GM18951 (cell line): ENCODE measurements around the gene ENO3.

Experiments used
- POLR2A ChIP-seq: IDR thresholded peaks from 4 replicates; pipeline ENCODE4 v1.6.1; 2011; ENCODE audit warnings: mild to moderate bottlenecking; ENCODE audit not compliant: insufficient read length, insufficient read depth; ENCODE audit errors: extremely low read depth
- in situ Hi-C: fragments of 300-500 bp; cut with MboI; formaldehyde crosslinking; loops from one replicate; pipeline ENCODE4 v1.12.0; 2022; ENCODE audit warnings: low sequenced_read_pairs, mixed read lengths, inconsistent platforms; ENCODE audit not compliant: unreplicated experiment

Gene ENO3

DNA sequence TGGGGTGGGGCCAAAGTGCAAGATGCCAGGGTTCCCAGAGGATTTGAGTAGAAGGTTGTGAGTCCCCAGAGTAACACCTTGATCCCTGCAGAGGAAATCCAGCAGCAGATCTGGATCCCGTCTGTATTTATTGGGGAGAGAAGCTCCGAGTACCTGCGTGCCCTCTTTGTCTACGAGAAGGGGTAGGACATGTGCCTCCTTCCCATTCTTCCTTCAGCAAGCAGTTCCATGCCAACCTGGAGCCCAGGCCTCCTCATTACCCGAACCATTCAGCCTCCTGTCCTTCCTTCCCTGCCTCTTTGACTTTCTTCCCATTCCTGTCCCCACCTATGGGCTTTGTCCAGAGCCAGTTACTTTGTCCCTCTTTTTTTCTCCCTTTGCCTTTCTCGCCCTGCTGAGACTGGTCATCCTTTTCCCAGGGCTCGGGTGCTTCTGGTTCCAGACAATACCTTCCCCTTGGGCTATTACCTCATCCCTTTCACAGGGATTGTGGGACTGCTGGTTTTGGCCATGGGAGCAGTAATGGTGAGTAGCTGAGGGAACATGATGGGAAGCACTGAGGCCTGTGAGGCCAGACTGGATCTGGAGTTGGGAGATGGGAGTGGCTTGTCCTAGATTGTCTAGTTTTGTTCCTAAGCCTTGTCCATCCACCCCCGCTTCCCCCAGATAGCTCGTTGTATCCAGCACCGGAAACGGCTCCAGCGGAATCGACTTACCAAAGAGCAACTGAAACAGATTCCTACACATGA, 8.0 kb upstream of the ENO3 start:
- no peak for TF ChIP-seq POLR2A
- in situ Hi-C loops: no loop called here

- in situ Hi-C loops: no loop called here
- peak; percentile 33 for TF ChIP-seq POLR2A
Measured at GRCh38 chr17:4944163-4944553, 6.8 kb upstream of the ENO3 start.

- in situ Hi-C loops: no loop called here
- TF ChIP-seq POLR2A: no peak
Measured at GRCh38 chr17:4944554-4945175, 6.3 kb upstream of the ENO3 start.

DNA sequence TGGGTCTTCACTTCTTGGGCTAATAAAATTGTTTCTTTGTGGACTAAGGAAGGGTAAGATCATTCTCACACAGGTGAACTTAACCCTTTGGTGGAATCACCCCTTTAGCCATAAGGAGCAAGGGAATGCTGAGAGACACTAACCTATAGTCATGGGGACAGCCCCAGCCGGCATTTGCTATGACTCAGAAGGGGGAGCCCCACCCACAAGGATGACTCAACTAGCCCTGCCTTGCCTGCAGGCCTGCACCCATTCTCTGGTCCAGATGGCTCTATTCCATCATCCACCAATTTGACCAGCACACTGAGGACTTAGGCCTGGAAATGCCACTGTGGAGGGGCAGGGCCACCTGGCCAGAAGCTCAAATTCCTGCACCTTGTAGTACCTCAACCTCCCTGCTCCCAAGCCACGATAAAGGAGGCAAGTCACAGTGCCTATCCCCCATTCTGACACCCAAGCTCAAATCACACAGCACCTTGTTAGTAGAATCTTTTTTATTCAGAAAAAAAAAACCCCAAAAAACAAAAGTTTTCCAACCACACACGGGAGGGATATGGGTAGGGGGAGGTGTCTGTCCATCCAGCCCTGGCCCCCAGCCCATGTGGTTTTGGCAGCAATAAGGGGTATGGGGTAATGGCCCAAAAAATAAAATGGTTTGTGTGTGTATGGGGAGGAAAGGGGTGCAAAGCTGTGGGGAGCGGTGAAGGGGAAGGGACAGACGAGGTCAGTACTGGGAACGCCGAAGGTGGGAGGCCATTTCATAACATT, 5.6 kb upstream of the ENO3 start:
- in situ Hi-C loops: no loop called here
- peak; percentile 60 for TF ChIP-seq POLR2A

DNA sequence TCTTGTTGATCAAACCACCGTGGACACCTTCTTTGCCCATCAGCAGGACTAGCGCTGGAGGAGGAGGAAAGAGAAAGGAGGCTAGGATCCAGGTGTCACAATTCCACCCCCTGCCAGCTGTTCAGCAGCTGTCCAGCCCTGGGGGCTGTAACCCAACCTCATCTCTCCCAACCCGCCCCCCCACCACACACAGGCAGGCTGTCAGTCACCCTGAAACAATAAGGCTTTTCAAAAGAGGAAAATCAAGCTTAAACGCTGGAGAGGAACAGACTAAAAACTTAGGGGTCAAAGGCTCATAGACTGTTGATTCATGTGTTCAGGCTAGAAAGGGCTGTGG, 5.0 kb upstream of the ENO3 start:
- in situ Hi-C loops: no loop called here
- TF ChIP-seq POLR2A: no peak

DNA sequence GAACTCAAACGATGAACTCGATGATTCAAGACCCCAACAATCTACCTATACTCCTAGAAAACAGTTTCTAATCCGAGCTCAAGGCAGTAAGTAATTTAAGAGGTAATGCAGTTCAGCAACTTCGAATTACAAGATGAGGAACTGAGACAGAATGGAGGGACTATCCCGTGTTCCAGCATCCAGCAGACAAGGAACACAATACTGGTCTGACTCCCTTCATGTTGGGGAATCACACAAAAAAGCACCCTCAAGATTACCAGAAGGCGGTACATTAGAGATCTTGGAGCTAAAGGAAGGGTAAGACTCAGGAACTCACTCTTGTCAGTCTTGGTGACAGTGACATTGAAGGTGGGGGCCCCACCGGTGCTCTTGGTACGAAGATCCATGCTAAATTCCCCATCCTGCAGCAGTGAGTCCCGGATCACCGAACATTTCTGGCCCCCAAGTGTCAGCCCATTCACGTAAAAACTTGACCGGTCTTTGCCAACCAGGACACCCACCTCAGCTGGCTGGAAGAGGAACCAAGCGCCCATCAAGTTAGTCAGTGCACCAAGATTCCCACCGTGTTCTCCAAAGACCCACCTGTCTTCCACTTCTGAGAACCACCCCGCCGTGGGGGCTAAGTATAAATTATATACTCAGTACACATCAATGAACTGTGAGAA, 4.5 kb upstream of the ENO3 start:
- peak; percentile 42 for TF ChIP-seq POLR2A
- in situ Hi-C loops: no loop called here

GRCh38 chr17:4947010-4947410, 3.9 kb upstream of the ENO3 start:
- in situ Hi-C loops: no loop called here
- no peak for TF ChIP-seq POLR2A

- in situ Hi-C loops: no loop called here
- TF ChIP-seq POLR2A: peak; percentile 49
Measured at GRCh38 chr17:4947411-4948165, 3.3 kb upstream of the ENO3 start.

GRCh38 chr17:4948166-4948930, 2.6 kb upstream of the ENO3 start, which contains the start of gene PFN1:
Gene PFN1, minus strand, starts transcription at chr17:4948530. Its CDS starts 136 bp downstream, at chr17:4948394.
- in situ Hi-C loops: no loop called here
- peak; percentile 94 for TF ChIP-seq POLR2A

GRCh38 chr17:4948931-4949320, 2.0 kb upstream of the ENO3 start:
- peak; percentile 51 for TF ChIP-seq POLR2A
- in situ Hi-C loops: no loop called here

DNA sequence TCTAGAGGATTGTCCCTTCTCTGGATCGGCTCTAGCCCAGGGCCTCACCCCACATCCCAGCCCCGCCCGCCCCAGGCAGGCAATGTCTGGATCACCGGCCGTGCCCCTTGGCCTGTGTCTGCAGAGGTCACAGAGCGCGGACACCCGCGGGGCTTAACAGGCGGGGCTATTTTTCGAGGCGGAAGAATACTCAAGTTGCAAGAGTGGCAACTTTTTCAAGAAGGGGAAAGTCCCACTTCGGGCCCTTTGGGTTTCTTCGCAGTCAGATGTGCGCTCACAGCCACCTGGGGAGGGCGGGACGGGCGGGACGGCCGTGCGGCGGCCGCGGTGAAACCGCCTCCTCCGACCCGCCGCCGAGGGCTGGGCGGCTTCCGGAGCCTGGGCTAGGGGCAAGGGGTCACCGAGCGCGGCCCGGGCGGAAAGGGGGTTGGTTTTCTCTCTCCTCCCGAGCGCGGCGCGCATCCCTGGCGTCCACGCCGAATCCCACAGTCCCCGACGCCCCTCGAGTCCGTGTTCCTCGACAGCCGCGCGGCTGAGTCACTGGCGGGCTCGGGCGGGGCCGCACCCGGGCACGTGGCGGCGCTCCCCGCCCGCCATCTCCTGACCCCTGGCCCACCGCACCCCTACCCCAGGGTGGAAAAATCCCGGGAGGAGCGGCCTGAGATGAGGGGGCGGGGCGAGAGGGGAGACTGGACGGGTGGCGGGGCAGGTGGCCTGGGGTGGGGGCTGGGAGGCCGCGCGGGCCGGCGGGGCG, 1.4 kb upstream of the ENO3 start:
- in situ Hi-C loops: no loop called here
- peak; percentile 53 for TF ChIP-seq POLR2A
